WTC11 (cell line): ENCODE data around the gene APOA4. TPM values are rescaled to one million over a fixed set of nuclear protein-coding genes. Genes with fewer than 3 reads are reported as not detected.
A peak's percentile ranks its signal among the peaks of the same experiment; 100 is the strongest.

Source experiments
- ATAC-seq: fragments of 200-7000 bp; cut with Tn5 transposase; 2 replicates; pipeline ENCODE4 v1.10.0; 2021; ENCODE audit warnings: mild to moderate bottlenecking, moderate library complexity
- CTCF ChIA-PET: fragments of 300-600 bp; sonication (Branson Sonifier 250); formaldehyde crosslinking; loops from one replicate; lab custom pipeline; 2021; ENCODE audit warnings: antibody characterized with exemption; lab: Charles Lee
- POLR2A ChIA-PET: fragments of 350-600 bp; sonication (Branson Sonifier 250); formaldehyde crosslinking; loops from one replicate; lab custom pipeline; 2021; ENCODE audit warnings: antibody characterized with exemption; lab: Charles Lee
- DNase-seq: peaks from one replicate; pipeline ENCODE4 v3.0.0; 2021; ENCODE audit warnings: low spot score
- H3K27ac Mint-ChIP-seq: 2 replicates; pipeline ENCODE4 v1.8.0; 2021; ENCODE audit warnings: mixed read lengths
- H3K27me3 Mint-ChIP-seq: 2 replicates; pipeline ENCODE4 v1.8.0; 2021; ENCODE audit warnings: low read depth, mild to moderate bottlenecking, moderate library complexity, mixed read lengths
- H3K36me3 Mint-ChIP-seq: 2 replicates; pipeline ENCODE4 v1.8.0; 2021; ENCODE audit warnings: mixed read lengths
- H3K4me1 Mint-ChIP-seq: 2 replicates; pipeline ENCODE4 v1.8.0; 2022; ENCODE audit warnings: mixed read lengths
- H3K4me3 Mint-ChIP-seq: 2 replicates; pipeline ENCODE4 v1.8.0; 2021; ENCODE audit warnings: mild to moderate bottlenecking, moderate library complexity, mixed read lengths
- H3K9me3 Mint-ChIP-seq: 2 replicates; pipeline ENCODE4 v1.8.0; 2021; ENCODE audit warnings: mixed read lengths
- CREM ChIP-seq: sonication (generic); formaldehyde crosslinking; IDR thresholded peaks from 2 replicates; pipeline ENCODE4 v1.8.1; 2022; ENCODE audit warnings: mild to moderate bottlenecking, missing genetic modification reagents, moderate library complexity
- ELF4 ChIP-seq: sonication (generic); formaldehyde crosslinking; IDR thresholded peaks from 2 replicates; pipeline ENCODE4 v1.8.1; 2022; ENCODE audit warnings: low read depth, mild to moderate bottlenecking, moderate library complexity, missing genetic modification reagents
- RELA ChIP-seq: sonication (generic); formaldehyde crosslinking; IDR thresholded peaks from 2 replicates; pipeline ENCODE4 v1.8.1; 2022; ENCODE audit warnings: missing genetic modification reagents, mild to moderate bottlenecking, borderline replicate concordance
- SP1 ChIP-seq: sonication (generic); formaldehyde crosslinking; conservative IDR thresholded peaks from 2 replicates; pipeline ENCODE4 v1.8.1; 2022; ENCODE audit warnings: missing genetic modification reagents
- TCF7 ChIP-seq: sonication (generic); formaldehyde crosslinking; IDR thresholded peaks from 2 replicates; pipeline ENCODE4 v1.8.0; 2022; ENCODE audit warnings: mild to moderate bottlenecking, low read depth, missing genetic modification reagents, moderate library complexity
- TEAD4 ChIP-seq: sonication (generic); formaldehyde crosslinking; IDR thresholded peaks from 2 replicates; pipeline ENCODE4 v1.8.0; 2022; ENCODE audit warnings: mild to moderate bottlenecking, missing genetic modification reagents
- ZBTB21 ChIP-seq: sonication (generic); formaldehyde crosslinking; IDR thresholded peaks from 2 replicates; pipeline ENCODE4 v1.8.1; 2023; ENCODE audit warnings: mild to moderate bottlenecking, missing genetic modification reagents, borderline replicate concordance
- total RNA-seq: library from RNA; stranded (reverse); gene quantifications from 3 replicates; pipeline ENCODE4 v1.2.3, GENCODE V29; 2021
- TF ChIP-seq, protein P1 (sequence below): fragments of 250-450 bp; sonication (Bioruptor Pico); IDR thresholded peaks from 2 replicates; pipeline ENCODE4 v1.9.0; 2021; ENCODE audit warnings: mild to moderate bottlenecking, borderline replicate concordance
- TF ChIP-seq, protein P2 (sequence below): sonication (generic); formaldehyde crosslinking; IDR thresholded peaks from 2 replicates; pipeline ENCODE4 v1.8.0; 2023; ENCODE audit warnings: missing genetic modification reagents
- TF ChIP-seq, protein P3 (sequence below): fragments of 250-450 bp; sonication (Bioruptor Pico); IDR thresholded peaks from 2 replicates; pipeline ENCODE4 v1.9.0; 2021; ENCODE audit warnings: moderate library complexity, mild to moderate bottlenecking, inconsistent platforms, borderline replicate concordance
- TF ChIP-seq, protein P4 (sequence below): sonication (generic); formaldehyde crosslinking; IDR thresholded peaks from 2 replicates; pipeline ENCODE4 v1.8.0; 2023; ENCODE audit warnings: missing genetic modification reagents, mild to moderate bottlenecking, borderline replicate concordance
- TF ChIP-seq, protein P5 (sequence below): sonication (generic); formaldehyde crosslinking; IDR thresholded peaks from 2 replicates; pipeline ENCODE4 v1.8.0; 2022; ENCODE audit warnings: mild to moderate bottlenecking, missing genetic modification reagents
- TF ChIP-seq, protein P6 (sequence below): fragments of 250-450 bp; sonication (Bioruptor Pico); IDR thresholded peaks from 2 replicates; pipeline ENCODE4 v1.9.0; 2021; ENCODE audit warnings: mild to moderate bottlenecking
- TF ChIP-seq, protein P7 (sequence below): sonication (generic); formaldehyde crosslinking; IDR thresholded peaks from 2 replicates; pipeline ENCODE4 v1.8.0; 2022; ENCODE audit warnings: mild to moderate bottlenecking, missing genetic modification reagents

Gene APOA4
- total RNA-seq, 1 experiment from 2014 or later = not detected

DNA sequence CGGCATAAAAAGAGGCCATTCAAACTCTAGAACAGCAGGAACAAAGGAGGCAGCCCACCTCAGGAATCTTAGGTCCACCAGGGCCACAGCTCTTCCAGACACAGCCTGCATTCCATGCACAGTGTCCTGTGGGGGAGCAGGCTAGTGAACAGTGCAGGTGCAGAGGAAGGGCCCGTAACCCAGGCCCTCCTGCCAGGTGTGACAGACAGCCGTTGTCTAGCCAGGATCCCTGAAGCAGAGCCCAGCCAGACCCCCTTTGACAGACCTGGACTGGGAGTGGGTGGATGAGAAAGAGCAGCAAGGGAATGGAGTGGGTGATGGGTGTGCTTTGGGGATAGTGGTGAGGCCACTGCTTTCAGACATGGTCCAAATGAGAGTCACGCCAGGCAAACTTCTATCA is 34.1 kb downstream of the APOA4 start (continued):
- TF ChIP-seq, protein P1, sequence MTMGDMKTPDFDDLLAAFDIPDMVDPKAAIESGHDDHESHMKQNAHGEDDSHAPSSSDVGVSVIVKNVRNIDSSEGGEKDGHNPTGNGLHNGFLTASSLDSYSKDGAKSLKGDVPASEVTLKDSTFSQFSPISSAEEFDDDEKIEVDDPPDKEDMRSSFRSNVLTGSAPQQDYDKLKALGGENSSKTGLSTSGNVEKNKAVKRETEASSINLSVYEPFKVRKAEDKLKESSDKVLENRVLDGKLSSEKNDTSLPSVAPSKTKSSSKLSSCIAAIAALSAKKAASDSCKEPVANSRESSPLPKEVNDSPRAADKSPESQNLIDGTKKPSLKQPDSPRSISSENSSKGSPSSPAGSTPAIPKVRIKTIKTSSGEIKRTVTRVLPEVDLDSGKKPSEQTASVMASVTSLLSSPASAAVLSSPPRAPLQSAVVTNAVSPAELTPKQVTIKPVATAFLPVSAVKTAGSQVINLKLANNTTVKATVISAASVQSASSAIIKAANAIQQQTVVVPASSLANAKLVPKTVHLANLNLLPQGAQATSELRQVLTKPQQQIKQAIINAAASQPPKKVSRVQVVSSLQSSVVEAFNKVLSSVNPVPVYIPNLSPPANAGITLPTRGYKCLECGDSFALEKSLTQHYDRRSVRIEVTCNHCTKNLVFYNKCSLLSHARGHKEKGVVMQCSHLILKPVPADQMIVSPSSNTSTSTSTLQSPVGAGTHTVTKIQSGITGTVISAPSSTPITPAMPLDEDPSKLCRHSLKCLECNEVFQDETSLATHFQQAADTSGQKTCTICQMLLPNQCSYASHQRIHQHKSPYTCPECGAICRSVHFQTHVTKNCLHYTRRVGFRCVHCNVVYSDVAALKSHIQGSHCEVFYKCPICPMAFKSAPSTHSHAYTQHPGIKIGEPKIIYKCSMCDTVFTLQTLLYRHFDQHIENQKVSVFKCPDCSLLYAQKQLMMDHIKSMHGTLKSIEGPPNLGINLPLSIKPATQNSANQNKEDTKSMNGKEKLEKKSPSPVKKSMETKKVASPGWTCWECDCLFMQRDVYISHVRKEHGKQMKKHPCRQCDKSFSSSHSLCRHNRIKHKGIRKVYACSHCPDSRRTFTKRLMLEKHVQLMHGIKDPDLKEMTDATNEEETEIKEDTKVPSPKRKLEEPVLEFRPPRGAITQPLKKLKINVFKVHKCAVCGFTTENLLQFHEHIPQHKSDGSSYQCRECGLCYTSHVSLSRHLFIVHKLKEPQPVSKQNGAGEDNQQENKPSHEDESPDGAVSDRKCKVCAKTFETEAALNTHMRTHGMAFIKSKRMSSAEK (CRISPR knock-in tag) = no peak
- TF ChIP-seq RELA (CRISPR knock-in tag) = no peak
- no peak for TF ChIP-seq ZBTB21 (CRISPR knock-in tag)
- TF ChIP-seq TCF7 (CRISPR knock-in tag) = no peak

DNA sequence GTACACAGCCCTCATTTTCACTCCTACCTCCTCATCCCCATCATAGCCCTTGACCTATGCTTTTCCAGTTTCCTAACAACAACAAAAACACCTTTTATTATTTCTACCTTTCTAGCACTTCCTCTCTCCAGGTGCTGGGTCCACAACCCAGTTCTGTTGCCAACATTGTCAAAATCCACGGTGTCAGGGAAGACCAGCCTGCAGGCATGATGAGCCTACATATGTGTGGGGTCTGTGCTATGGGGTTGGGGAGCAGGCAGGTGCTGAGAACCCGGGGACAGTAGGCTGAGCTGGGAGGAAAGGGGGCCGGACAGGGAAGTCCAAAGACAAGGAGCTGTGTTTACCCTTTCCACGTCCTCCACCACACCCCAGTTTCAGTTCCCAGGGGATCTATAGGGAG is 34.6 kb downstream of the APOA4 start:
- peaks cover 26% of the 10 kb centered on the region for H3K27me3 Mint-ChIP-seq
- TF ChIP-seq, protein P2, sequence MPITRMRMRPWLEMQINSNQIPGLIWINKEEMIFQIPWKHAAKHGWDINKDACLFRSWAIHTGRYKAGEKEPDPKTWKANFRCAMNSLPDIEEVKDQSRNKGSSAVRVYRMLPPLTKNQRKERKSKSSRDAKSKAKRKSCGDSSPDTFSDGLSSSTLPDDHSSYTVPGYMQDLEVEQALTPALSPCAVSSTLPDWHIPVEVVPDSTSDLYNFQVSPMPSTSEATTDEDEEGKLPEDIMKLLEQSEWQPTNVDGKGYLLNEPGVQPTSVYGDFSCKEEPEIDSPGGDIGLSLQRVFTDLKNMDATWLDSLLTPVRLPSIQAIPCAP = no peak
- no peak for TF ChIP-seq ZBTB21 (CRISPR knock-in tag)
- H3K4me1 Mint-ChIP-seq = peaks cover 24% of the 10 kb centered on the region
- ChIA-PET CTCF (interaction anchor here (0.6 to 8.7 kb wide), 7 partner anchors 45 to 350 kb away, joined by 3 to 358 read pairs (median 5); partner anchors contain the start of genes APOA1 and SIK3), POLR2A (no interaction called here)
- DNase-seq = no peak
- peak overlapping the region; percentile 61 for H3K27ac Mint-ChIP-seq
- H3K4me3 Mint-ChIP-seq = peak overlapping the region; percentile 94
- H3K36me3 Mint-ChIP-seq = peaks cover 34% of the 10 kb centered on the region
- no peak for ATAC-seq
- no peaks in the 10 kb centered on the region for H3K9me3 Mint-ChIP-seq

DNA sequence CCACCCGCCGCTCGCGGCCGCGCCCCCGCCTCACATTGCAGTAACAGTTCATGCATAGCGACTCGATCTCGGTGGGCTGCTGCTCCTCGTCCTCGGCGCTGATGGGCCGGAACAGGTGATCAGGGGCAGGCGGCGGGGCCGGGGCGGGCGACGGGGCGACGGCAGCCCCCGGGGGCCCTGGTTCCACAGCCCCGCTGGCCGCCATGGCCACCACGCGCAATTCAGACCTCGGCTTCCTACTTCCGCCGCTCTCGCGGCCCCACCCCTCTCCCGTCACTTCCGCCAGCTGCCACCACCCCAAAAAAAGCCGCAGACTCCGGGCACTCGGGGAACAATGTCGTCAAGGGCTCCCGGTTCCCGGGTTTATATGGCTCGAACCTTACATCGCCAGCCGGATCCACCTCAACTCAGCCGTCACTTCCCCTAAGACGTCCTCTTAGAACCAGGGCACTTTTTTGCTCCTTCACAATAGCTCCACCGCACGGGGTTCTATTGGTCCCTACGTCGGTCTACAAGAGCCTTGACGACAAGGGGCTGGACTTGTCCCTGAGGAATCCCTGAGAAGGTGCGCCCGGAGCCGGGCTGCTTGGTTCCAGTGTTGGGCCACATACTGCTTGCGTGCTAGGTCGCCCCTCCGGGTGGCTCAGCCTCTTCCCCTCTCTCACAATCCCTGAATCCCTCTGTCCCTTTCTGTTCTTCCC is 35.2 kb downstream of the APOA4 start, which contains the start of gene ZPR1:
Gene ZPR1, minus strand, starts transcription at position 238 of the 701 bp plus-strand sequence. Its CDS starts 33 bp downstream, at position 205.
- ATAC-seq (peak; percentile 66), DNase-seq (peak; percentile 72)
- CTCF ChIA-PET = interaction anchor here (0.6 to 8.7 kb wide), 10 partner anchors 44 to 351 kb away, joined by 3 to 358 read pairs (median 4); partner anchors contain the start of genes APOA1 and SIK3
- Mint-ChIP-seq H3K4me3 (peak within 1 kb of the TSS; percentile 94), H3K4me1 (peaks cover 22% of the 10 kb centered on the region), H3K27ac (peak within 1 kb of the TSS; percentile 61), H3K9me3 (no peaks in the 10 kb centered on the region), H3K27me3 (peaks cover 23% of the 10 kb centered on the region), H3K36me3 (peaks cover 40% of the 10 kb centered on the region)
- POLR2A ChIA-PET = no interaction called here
- TF ChIP-seq, protein P3, sequence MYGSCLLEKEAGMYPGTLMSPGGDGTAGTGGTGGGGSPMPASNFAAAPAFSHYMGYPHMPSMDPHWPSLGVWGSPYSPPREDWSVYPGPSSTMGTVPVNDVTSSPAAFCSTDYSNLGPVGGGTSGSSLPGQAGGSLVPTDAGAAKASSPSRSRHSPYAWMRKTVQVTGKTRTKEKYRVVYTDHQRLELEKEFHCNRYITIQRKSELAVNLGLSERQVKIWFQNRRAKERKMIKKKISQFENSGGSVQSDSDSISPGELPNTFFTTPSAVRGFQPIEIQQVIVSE (CRISPR knock-in tag) = no peak
- TF ChIP-seq, protein P4, sequence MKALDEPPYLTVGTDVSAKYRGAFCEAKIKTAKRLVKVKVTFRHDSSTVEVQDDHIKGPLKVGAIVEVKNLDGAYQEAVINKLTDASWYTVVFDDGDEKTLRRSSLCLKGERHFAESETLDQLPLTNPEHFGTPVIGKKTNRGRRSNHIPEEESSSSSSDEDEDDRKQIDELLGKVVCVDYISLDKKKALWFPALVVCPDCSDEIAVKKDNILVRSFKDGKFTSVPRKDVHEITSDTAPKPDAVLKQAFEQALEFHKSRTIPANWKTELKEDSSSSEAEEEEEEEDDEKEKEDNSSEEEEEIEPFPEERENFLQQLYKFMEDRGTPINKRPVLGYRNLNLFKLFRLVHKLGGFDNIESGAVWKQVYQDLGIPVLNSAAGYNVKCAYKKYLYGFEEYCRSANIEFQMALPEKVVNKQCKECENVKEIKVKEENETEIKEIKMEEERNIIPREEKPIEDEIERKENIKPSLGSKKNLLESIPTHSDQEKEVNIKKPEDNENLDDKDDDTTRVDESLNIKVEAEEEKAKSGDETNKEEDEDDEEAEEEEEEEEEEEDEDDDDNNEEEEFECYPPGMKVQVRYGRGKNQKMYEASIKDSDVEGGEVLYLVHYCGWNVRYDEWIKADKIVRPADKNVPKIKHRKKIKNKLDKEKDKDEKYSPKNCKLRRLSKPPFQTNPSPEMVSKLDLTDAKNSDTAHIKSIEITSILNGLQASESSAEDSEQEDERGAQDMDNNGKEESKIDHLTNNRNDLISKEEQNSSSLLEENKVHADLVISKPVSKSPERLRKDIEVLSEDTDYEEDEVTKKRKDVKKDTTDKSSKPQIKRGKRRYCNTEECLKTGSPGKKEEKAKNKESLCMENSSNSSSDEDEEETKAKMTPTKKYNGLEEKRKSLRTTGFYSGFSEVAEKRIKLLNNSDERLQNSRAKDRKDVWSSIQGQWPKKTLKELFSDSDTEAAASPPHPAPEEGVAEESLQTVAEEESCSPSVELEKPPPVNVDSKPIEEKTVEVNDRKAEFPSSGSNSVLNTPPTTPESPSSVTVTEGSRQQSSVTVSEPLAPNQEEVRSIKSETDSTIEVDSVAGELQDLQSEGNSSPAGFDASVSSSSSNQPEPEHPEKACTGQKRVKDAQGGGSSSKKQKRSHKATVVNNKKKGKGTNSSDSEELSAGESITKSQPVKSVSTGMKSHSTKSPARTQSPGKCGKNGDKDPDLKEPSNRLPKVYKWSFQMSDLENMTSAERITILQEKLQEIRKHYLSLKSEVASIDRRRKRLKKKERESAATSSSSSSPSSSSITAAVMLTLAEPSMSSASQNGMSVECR = 0 out of 2 replicates have a peak, but pooled peaks have one; percentile 60
- TF ChIP-seq CREM (peak; percentile 90), TEAD4 (CRISPR knock-in tag) (no peak), SP1 (peak; percentile 70), ELF4 (CRISPR knock-in tag) (no peak)
- TF ChIP-seq, protein P5, sequence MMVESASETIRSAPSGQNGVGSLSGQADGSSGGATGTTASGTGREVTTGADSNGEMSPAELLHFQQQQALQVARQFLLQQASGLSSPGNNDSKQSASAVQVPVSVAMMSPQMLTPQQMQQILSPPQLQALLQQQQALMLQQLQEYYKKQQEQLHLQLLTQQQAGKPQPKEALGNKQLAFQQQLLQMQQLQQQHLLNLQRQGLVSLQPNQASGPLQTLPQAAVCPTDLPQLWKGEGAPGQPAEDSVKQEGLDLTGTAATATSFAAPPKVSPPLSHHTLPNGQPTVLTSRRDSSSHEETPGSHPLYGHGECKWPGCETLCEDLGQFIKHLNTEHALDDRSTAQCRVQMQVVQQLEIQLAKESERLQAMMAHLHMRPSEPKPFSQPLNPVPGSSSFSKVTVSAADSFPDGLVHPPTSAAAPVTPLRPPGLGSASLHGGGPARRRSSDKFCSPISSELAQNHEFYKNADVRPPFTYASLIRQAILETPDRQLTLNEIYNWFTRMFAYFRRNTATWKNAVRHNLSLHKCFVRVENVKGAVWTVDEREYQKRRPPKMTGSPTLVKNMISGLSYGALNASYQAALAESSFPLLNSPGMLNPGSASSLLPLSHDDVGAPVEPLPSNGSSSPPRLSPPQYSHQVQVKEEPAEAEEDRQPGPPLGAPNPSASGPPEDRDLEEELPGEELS = peak; percentile 56; the same call in 1 of the 2 replicates
- TF ChIP-seq, protein P6, sequence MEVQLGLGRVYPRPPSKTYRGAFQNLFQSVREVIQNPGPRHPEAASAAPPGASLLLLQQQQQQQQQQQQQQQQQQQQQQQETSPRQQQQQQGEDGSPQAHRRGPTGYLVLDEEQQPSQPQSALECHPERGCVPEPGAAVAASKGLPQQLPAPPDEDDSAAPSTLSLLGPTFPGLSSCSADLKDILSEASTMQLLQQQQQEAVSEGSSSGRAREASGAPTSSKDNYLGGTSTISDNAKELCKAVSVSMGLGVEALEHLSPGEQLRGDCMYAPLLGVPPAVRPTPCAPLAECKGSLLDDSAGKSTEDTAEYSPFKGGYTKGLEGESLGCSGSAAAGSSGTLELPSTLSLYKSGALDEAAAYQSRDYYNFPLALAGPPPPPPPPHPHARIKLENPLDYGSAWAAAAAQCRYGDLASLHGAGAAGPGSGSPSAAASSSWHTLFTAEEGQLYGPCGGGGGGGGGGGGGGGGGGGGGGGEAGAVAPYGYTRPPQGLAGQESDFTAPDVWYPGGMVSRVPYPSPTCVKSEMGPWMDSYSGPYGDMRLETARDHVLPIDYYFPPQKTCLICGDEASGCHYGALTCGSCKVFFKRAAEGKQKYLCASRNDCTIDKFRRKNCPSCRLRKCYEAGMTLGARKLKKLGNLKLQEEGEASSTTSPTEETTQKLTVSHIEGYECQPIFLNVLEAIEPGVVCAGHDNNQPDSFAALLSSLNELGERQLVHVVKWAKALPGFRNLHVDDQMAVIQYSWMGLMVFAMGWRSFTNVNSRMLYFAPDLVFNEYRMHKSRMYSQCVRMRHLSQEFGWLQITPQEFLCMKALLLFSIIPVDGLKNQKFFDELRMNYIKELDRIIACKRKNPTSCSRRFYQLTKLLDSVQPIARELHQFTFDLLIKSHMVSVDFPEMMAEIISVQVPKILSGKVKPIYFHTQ (CRISPR knock-in tag) = no peak
- TF ChIP-seq, protein P7, sequence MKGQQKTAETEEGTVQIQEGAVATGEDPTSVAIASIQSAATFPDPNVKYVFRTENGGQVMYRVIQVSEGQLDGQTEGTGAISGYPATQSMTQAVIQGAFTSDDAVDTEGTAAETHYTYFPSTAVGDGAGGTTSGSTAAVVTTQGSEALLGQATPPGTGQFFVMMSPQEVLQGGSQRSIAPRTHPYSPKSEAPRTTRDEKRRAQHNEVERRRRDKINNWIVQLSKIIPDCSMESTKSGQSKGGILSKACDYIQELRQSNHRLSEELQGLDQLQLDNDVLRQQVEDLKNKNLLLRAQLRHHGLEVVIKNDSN (CRISPR knock-in tag) = peak; percentile 14; the same call in 1 of the 2 replicates
